SK-N-SH (cell line): ENCODE results near the gene RTCA. TPM values are rescaled to one million over a fixed set of nuclear protein-coding genes. Genes with fewer than 3 reads are reported as not detected.

Experiments used
- CTCF ChIA-PET: fragments of 300-600, 350-600 bp; formaldehyde crosslinking; extraction: SDS; loops from one replicate; lab custom pipeline; 2021; lab: Yijun Ruan, JAX
- POLR2A ChIA-PET: fragments of 350-600 bp; sonication (Branson Sonifier 250); formaldehyde crosslinking; extraction: SDS; loops from one replicate; lab custom pipeline; 2020; ENCODE audit warnings: antibody characterized with exemption, inconsistent platforms; lab: Yijun Ruan, JAX
- DNase-seq: peaks from one replicate; pipeline ENCODE4 v3.0.0; 2012
- H2AFZ ChIP-seq: fragments of 200-600 bp; sonication (generic); 2 replicates; pipeline ENCODE4 v1.8.1; 2016; ENCODE audit warnings: antibody characterized with exemption, mild to moderate bottlenecking, low read depth
- H3F3A ChIP-seq: fragments of 200-600 bp; sonication (generic); replicated peaks from 2 replicates; pipeline ENCODE3; 2016; ENCODE audit warnings: antibody characterized with exemption, mild to moderate bottlenecking; ENCODE audit not compliant: insufficient read depth
- H3K27ac ChIP-seq, 2 experiments: fragments of 200-500 bp in 1 of 2; fragments of 200-600 bp in 1 of 2; sonication (Bioruptor generic) in 1 of 2; sonication (generic), shearing (Covaris generic) in 1 of 2; 2 replicates each; pipeline versions ENCODE4 v1.5.1 to v1.6.1; 2014 to 2016; ENCODE audit warnings: low read depth in 2 of 2, inconsistent platforms in 1 of 2, low read length in 1 of 2, mild to moderate bottlenecking in 1 of 2, mixed read lengths in 1 of 2
- H3K27me3 ChIP-seq: fragments of 200-600 bp; sonication (generic), shearing (Covaris generic); 2 replicates; pipeline ENCODE4 v1.6.1; 2016; ENCODE audit warnings: mixed run types; ENCODE audit not compliant: insufficient read depth
- H3K36me3 ChIP-seq, 2 experiments: fragments of 200-500 bp in 1 of 2; fragments of 200-600 bp in 1 of 2; sonication (Bioruptor generic) in 1 of 2; sonication (generic) in 1 of 2; replicated peaks in 1 of 2; 2 replicates each; pipeline versions ENCODE3 to v1.5.1; 2014 to 2016; ENCODE audit warnings: low read length in 1 of 2, mild to moderate bottlenecking in 1 of 2; ENCODE audit not compliant: insufficient read depth in 2 of 2, control insufficient read depth in 1 of 2
- H3K4me1 ChIP-seq, 2 experiments: fragments of 200-500 bp in 1 of 2; fragments of 200-600 bp in 1 of 2; sonication (Bioruptor generic) in 1 of 2; sonication (generic), shearing (Covaris generic) in 1 of 2; 2 replicates each; pipeline versions ENCODE4 v1.5.1 to v1.6.1; 2014 to 2016; ENCODE audit warnings: low read depth in 1 of 2, low read length in 1 of 2, mixed run types in 1 of 2; ENCODE audit not compliant: insufficient read depth in 2 of 2, control insufficient read depth in 1 of 2
- H3K4me2 ChIP-seq: fragments of 200-600 bp; sonication (generic), shearing (Covaris generic); 2 replicates; pipeline ENCODE4 v1.6.1; 2017; ENCODE audit warnings: mixed run types
- H3K4me3 ChIP-seq, 2 experiments: fragments of 200-500 bp in 1 of 2; fragments of 200-600 bp in 1 of 2; sonication (Bioruptor generic) in 1 of 2; sonication (generic), shearing (Covaris generic) in 1 of 2; 2 replicates each; pipeline versions ENCODE4 v1.5.1 to v1.8.1; 2014 to 2016; ENCODE audit warnings: low read depth in 2 of 2, inconsistent platforms in 1 of 2, low read length in 1 of 2, mild to moderate bottlenecking in 1 of 2, mixed read lengths in 1 of 2, moderate library complexity in 1 of 2
- H3K79me2 ChIP-seq: fragments of 200-600 bp; sonication (generic); 2 replicates; pipeline ENCODE4 v1.8.1; 2017; ENCODE audit warnings: mild to moderate bottlenecking; ENCODE audit not compliant: insufficient read depth
- H3K9ac ChIP-seq: fragments of 200-600 bp; sonication (generic); 2 replicates; pipeline ENCODE4 v1.6.1; 2017; ENCODE audit warnings: mixed run types
- H3K9me2 ChIP-seq: fragments of 200-600 bp; sonication (generic); 2 replicates; pipeline ENCODE4 v1.6.1; 2017; ENCODE audit warnings: mixed run types
- H3K9me3 ChIP-seq: fragments of 200-600 bp; sonication (generic); 2 replicates; pipeline ENCODE4 v1.6.1; 2017; ENCODE audit warnings: mixed run types, mild to moderate bottlenecking, moderate library complexity
- H4K20me1 ChIP-seq: fragments of 200-600 bp; sonication (generic); 2 replicates; pipeline ENCODE4 v1.6.1; 2017; ENCODE audit warnings: mild to moderate bottlenecking, mixed run types; ENCODE audit not compliant: insufficient read depth
- CTCF ChIP-seq: fragments of 200-600 bp; sonication (generic); IDR thresholded peaks from 2 replicates; pipeline ENCODE4 v1.6.1; 2017; ENCODE audit warnings: antibody characterized with exemption, mild to moderate bottlenecking, moderate library complexity
- EP300 ChIP-seq, 2 experiments: IDR thresholded peaks; 2 replicates each; pipeline versions ENCODE4 v1.4.0 to v1.6.1; 2012; ENCODE audit warnings: borderline replicate concordance in 1 of 2, low read depth in 1 of 2, low read length in 1 of 2
- EZH2phosphoT487 ChIP-seq: fragments of 200-600 bp; sonication (generic); IDR thresholded peaks from 2 replicates; pipeline ENCODE4 v1.6.1; 2017; ENCODE audit warnings: low read depth, mixed run types, mild to moderate bottlenecking, antibody characterized with exemption, moderate library complexity, borderline replicate concordance
- FOSL2 ChIP-seq: IDR thresholded peaks from 2 replicates; pipeline ENCODE4 v1.4.0; 2012; ENCODE audit warnings: low read depth, mild to moderate bottlenecking, moderate library complexity, borderline replicate concordance
- FOXM1 ChIP-seq: IDR thresholded peaks from 2 replicates; pipeline ENCODE4 v1.4.0; 2012; ENCODE audit warnings: low read depth, mild to moderate bottlenecking
- IRF3 ChIP-seq: fragments of 150-350 bp; IDR thresholded peaks from 2 replicates; pipeline ENCODE4 v1.6.1; 2016; ENCODE audit warnings: mild to moderate bottlenecking, low read depth, low read length
- MEF2A ChIP-seq: IDR thresholded peaks from 2 replicates; pipeline ENCODE4 v1.4.0; 2012; ENCODE audit warnings: low read depth, borderline replicate concordance
- MXI1 ChIP-seq: IDR thresholded peaks from 2 replicates; pipeline ENCODE4 v1.6.1; 2012; ENCODE audit warnings: mild to moderate bottlenecking, low read depth, low read length, improper control_type of control experiment
- NFIC ChIP-seq: IDR thresholded peaks from 2 replicates; pipeline ENCODE4 v1.4.0; 2012; ENCODE audit warnings: borderline replicate concordance
- NRF1 ChIP-seq: IDR thresholded peaks from 2 replicates; pipeline ENCODE4 v1.6.1; 2012; ENCODE audit warnings: low read depth, mild to moderate bottlenecking, low read length
- PBX3 ChIP-seq: IDR thresholded peaks from 2 replicates; pipeline ENCODE4; 2012
- POLR2AphosphoS5 ChIP-seq: IDR thresholded peaks from 2 replicates; pipeline ENCODE4 v1.6.1; 2012; ENCODE audit warnings: low read depth, low read length
- RAD21 ChIP-seq: IDR thresholded peaks from 2 replicates; pipeline ENCODE4 v1.6.1; 2012; ENCODE audit warnings: mild to moderate bottlenecking, low read length
- REST ChIP-seq: IDR thresholded peaks from 2 replicates; pipeline ENCODE4 v1.6.1; 2012; ENCODE audit warnings: mild to moderate bottlenecking, low read depth, low read length, moderate library complexity
- RFX5 ChIP-seq: IDR thresholded peaks from 2 replicates; pipeline ENCODE4 v1.6.1; 2012; ENCODE audit warnings: mild to moderate bottlenecking, improper control_type of control experiment, low read length
- RXRA ChIP-seq: IDR thresholded peaks from 2 replicates; pipeline ENCODE4 v1.4.0; 2012; ENCODE audit warnings: low read depth, mild to moderate bottlenecking, borderline replicate concordance
- TAF1 ChIP-seq: IDR thresholded peaks from 2 replicates; pipeline ENCODE4 v1.6.1; 2012; ENCODE audit warnings: low read depth, mild to moderate bottlenecking, low read length, moderate library complexity, borderline replicate concordance
- TCF12 ChIP-seq: IDR thresholded peaks from 2 replicates; pipeline ENCODE4 v1.4.0; 2012
- YY1 ChIP-seq: IDR thresholded peaks from 2 replicates; pipeline ENCODE4 v1.4.0; 2012; ENCODE audit warnings: low read depth, mild to moderate bottlenecking
- WGBS: methylation state at CpG from one replicate; pipeline ENCODE4 v1.1.6; 2017; ENCODE audit warnings: low lambda C conversion rate; 5-methylcytosine and 5-hydroxymethylcytosine counted together
- polyA plus RNA-seq, 3 experiments: library from polyadenylated mRNA; depleted of rRNA; stranded (reverse); fragments of >200 nt; gene quantifications; 2 replicates each; pipeline ENCODE4 v1.2.3, GENCODE V29; 2012

Gene RTCA
- polyA plus RNA-seq, 1 of the 3 experiments (the other 2 are of a cell fraction) = 17.3 TPM

- no peak for DNase-seq
- no peak overlapping the region for H3K4me2 ChIP-seq
- no peaks in the 10 kb centered on the region for H3K36me3 ChIP-seq
- no peaks in the 10 kb centered on the region for H3K9me2 ChIP-seq
- H3K9ac ChIP-seq = no peak overlapping the region
- H3K9me3 ChIP-seq = no peaks in the 10 kb centered on the region
- no peak overlapping the region for H3K27ac ChIP-seq
- H3K79me2 ChIP-seq = no peaks in the 10 kb centered on the region
- ChIA-PET CTCF (interaction anchor here (1.0 to 1.5 kb wide), 2 partner anchors 12 to 146 kb away, joined by 3 to 4 read pairs; no protein-coding TSS in a partner anchor), POLR2A (no interaction called here)
- H3K4me1 ChIP-seq = no peaks in the 10 kb centered on the region
- no peaks in the 10 kb centered on the region for H3K27me3 ChIP-seq
- no peaks in the 10 kb centered on the region for H3F3A ChIP-seq
- H3K4me3 ChIP-seq = no peak overlapping the region
- no peak overlapping the region for H2AFZ ChIP-seq
- no peaks in the 10 kb centered on the region for H4K20me1 ChIP-seq
- no peak for TF ChIP-seq EZH2phosphoT487
- TF ChIP-seq REST = no peak
- TF ChIP-seq RXRA = no peak
- no peak for TF ChIP-seq EP300 (IDR thresholded peaks at IDR 0.05; ENCODE audit: borderline replicate concordance in 1 of 2, low read depth in 1 of 2, low read length in 1 of 2)
- no peak for TF ChIP-seq NRF1
- TF ChIP-seq FOXM1 = no peak
Measured at GRCh38 chr1:100309863-100310262, 43.8 kb downstream of the RTCA start.

- Histone ChIP-seq H3K9me3 (no peaks in the 10 kb centered on the region), H3K27me3 (no peaks in the 10 kb centered on the region), H3K9me2 (no peaks in the 10 kb centered on the region), H3K36me3 (no peaks in the 10 kb centered on the region)
- DNase-seq = no peak
- TF ChIP-seq CTCF (no peak), MEF2A (no peak), NFIC (no peak), TAF1 (no peak), EZH2phosphoT487 (no peak), MXI1 (no peak), FOSL2 (no peak), RXRA (no peak), IRF3 (no peak), RAD21 (no peak), POLR2AphosphoS5 (no peak), YY1 (no peak), TCF12 (no peak), RFX5 (no peak), PBX3 (no peak)
- TF ChIP-seq, all 33 proteins: peak for 0
- Histone ChIP-seq H3F3A (no peaks in the 10 kb centered on the region), H4K20me1 (no peaks in the 10 kb centered on the region), H3K4me3 (no peak overlapping the region), H2AFZ (no peak overlapping the region), H3K4me1 (no peaks in the 10 kb centered on the region), H3K79me2 (no peaks in the 10 kb centered on the region), H3K4me2 (no peak overlapping the region), H3K27ac (no peak overlapping the region), H3K9ac (no peak overlapping the region)
- WGBS = 59% methylated on average over 4 of the region's 4 CpGs
- ChIA-PET CTCF (no interaction called here), POLR2A (no interaction called here)
Measured at GRCh38 chr1:100313382-100313781, 47.4 kb downstream of the RTCA start.
